SW 1271 (cell line): ENCODE data around the gene NBR1.
"Not testable (repeated sequence)": the region's sequence is repeated elsewhere in the genome, so short reads cannot be mapped to it uniquely, and the experiment has no call there.

Experiments used
- DNase-seq, 2 experiments: peaks; one replicate each; lab custom pipeline; 2025; lab: John Stamatoyannopoulos, UW

The NBR1 gene

DNA sequence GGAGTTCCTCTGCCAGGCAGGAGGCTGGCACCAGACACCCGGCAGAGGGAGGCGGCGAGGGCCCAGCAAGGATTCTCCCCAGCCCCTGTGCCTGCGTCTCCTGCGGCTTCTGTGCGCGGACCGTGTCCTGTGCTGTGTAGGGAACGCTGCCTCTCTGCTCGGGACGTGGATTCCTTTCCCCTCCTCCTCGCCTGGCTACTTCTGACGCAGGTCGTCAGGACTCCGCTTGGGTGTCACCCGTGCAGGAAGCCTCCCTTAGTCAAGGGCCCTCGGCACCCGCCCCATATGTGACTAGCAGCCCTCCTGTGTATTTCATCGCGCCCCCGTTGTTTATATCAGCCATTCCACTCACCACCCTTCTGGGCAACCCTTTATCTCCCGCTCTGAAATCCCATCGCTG, 75.4 kb downstream of the NBR1 start:
- not testable (repeated sequence) for DNase-seq
